Panc1 (cell line): ENCODE results near the gene C17orf67. TPM values are rescaled to one million over a fixed set of nuclear protein-coding genes. Genes with fewer than 3 reads are reported as not detected.

ENCODE experiments used
- ATAC-seq: fragments of 200-7000 bp; cut with Tn5 transposase; 2 replicates; pipeline ENCODE4 v1.9.1; 2020; ENCODE audit warnings: mild to moderate bottlenecking, moderate library complexity
- BruUV-seq: library from RNA; stranded (reverse); fragments of 400-500 nt; replicated peaks from 2 replicates; lab custom pipeline; 2021; lab: Mats Ljungman, UMichigan
- CTCF ChIA-PET: fragments of 300-600 bp; sonication (Branson Sonifier 250); formaldehyde crosslinking; loops from one replicate; lab custom pipeline; 2022; ENCODE audit warnings: antibody characterized with exemption; lab: Charles Lee
- POLR2A ChIA-PET: fragments of 300-600 bp; sonication (Branson Sonifier 250); formaldehyde crosslinking; loops from one replicate; lab custom pipeline; 2022; ENCODE audit warnings: antibody characterized with exemption; lab: Charles Lee
- DNase-seq: peaks from one replicate; pipeline ENCODE4 v3.0.0-alpha.2; 2010; ENCODE audit warnings: low read depth, low spot score
- H3K27ac ChIP-seq: 2 replicates; pipeline ENCODE4 v1.5.1; 2011; ENCODE audit warnings: mild to moderate bottlenecking, low read length, inconsistent platforms
- H3K27me3 ChIP-seq: fragments of 200-500 bp; sonication (Bioruptor generic); 2 replicates; pipeline ENCODE4 v1.6.0; 2014; ENCODE audit warnings: low read length, inconsistent platforms; ENCODE audit not compliant: control insufficient read depth, insufficient read depth
- H3K36me3 ChIP-seq: fragments of 200-500 bp; sonication (Bioruptor generic); 2 replicates; pipeline ENCODE4 v1.5.1; 2014; ENCODE audit warnings: inconsistent platforms, mild to moderate bottlenecking, low read length, moderate library complexity; ENCODE audit not compliant: control insufficient read depth, insufficient read depth
- H3K4me1 ChIP-seq: 2 replicates; pipeline ENCODE4 v1.5.1; 2011; ENCODE audit warnings: inconsistent platforms, mild to moderate bottlenecking, low read length, moderate library complexity; ENCODE audit not compliant: control insufficient read depth, insufficient read depth
- H3K4me3 ChIP-seq, 2 experiments: 2 replicates each; pipeline ENCODE4 v1.5.1; 2011 to 2012; ENCODE audit warnings: low read depth in 2 of 2, low read length in 2 of 2, mild to moderate bottlenecking in 2 of 2, inconsistent platforms in 1 of 2, moderate library complexity in 1 of 2
- H3K9me3 ChIP-seq: fragments of 200-500 bp; sonication (Bioruptor generic); 2 replicates; pipeline ENCODE4 v1.5.1; 2014; ENCODE audit warnings: low read depth, mild to moderate bottlenecking, inconsistent platforms, low read length, moderate library complexity; ENCODE audit not compliant: control insufficient read depth, insufficient read depth
- POLR2AphosphoS5 ChIP-seq: IDR thresholded peaks from 2 replicates; pipeline ENCODE4 v1.6.1; 2012; ENCODE audit warnings: mild to moderate bottlenecking, low read depth, low read length, moderate library complexity
- SIN3A ChIP-seq: IDR thresholded peaks from 2 replicates; pipeline ENCODE4 v1.6.1; 2012; ENCODE audit warnings: low read depth, mild to moderate bottlenecking, low read length, moderate library complexity, borderline replicate concordance; ENCODE audit not compliant: insufficient read depth
- TCF7L2 ChIP-seq: IDR thresholded peaks from 2 replicates; pipeline ENCODE4 v1.6.1; 2011; ENCODE audit warnings: mild to moderate bottlenecking, low read depth, low read length, inconsistent platforms
- in situ Hi-C: cut with HindIII; loops from 2 replicates; pipeline ENCODE4 v1.10.0; 2016; ENCODE audit warnings: low sequenced_read_pairs, low pct_unique_long_range_greater_than_20kb
- intact Hi-C: fragments of 100-400 bp; cut with micrococcal nuclease; formaldehyde crosslinking; loops from one replicate; pipeline ENCODE4 v1.10.0; 2022; ENCODE audit not compliant: unreplicated experiment
- total RNA-seq: library from RNA; stranded (reverse); gene quantifications from one replicate; pipeline ENCODE4 v1.2.1, GENCODE V29; 2021; ENCODE audit not compliant: unreplicated experiment
- TF ChIP-seq, protein P1 (sequence below), 2 experiments: IDR thresholded peaks; 2 replicates each; pipeline ENCODE4 v1.6.1; 2011 to 2012; ENCODE audit warnings: low read depth in 2 of 2, control low read depth in 1 of 2, low read length in 1 of 2, mild to moderate bottlenecking in 1 of 2, moderate library complexity in 1 of 2; ENCODE audit not compliant: insufficient read depth in 1 of 2
- TF ChIP-seq, protein P2 (sequence below): fragments of 450-650 bp; IDR thresholded peaks from 2 replicates; pipeline ENCODE4 v1.5.1; 2017; ENCODE audit warnings: mild to moderate bottlenecking

C17orf67 gene
- total RNA-seq, 1 experiment from 2014 or later: 3.4 TPM

GRCh38 chr17:56826611-56827414 is 6.9 kb downstream of the C17orf67 start:
- ChIA-PET POLR2A (no interaction called here), CTCF (no interaction called here)
- no peak for ATAC-seq
- Histone ChIP-seq H3K27ac (no peak overlapping the region), H3K27me3 (no peaks in the 10 kb centered on the region), H3K4me1 (no peaks in the 10 kb centered on the region), H3K9me3 (no peaks in the 10 kb centered on the region), H3K36me3 (no peaks in the 10 kb centered on the region), H3K4me3 (no peak overlapping the region)
- intact Hi-C loops (no loop called here), in situ Hi-C loops (no loop called here)
- no TSS peak for BruUV-seq
- DNase-seq: no peak
- TF ChIP-seq, protein P1, sequence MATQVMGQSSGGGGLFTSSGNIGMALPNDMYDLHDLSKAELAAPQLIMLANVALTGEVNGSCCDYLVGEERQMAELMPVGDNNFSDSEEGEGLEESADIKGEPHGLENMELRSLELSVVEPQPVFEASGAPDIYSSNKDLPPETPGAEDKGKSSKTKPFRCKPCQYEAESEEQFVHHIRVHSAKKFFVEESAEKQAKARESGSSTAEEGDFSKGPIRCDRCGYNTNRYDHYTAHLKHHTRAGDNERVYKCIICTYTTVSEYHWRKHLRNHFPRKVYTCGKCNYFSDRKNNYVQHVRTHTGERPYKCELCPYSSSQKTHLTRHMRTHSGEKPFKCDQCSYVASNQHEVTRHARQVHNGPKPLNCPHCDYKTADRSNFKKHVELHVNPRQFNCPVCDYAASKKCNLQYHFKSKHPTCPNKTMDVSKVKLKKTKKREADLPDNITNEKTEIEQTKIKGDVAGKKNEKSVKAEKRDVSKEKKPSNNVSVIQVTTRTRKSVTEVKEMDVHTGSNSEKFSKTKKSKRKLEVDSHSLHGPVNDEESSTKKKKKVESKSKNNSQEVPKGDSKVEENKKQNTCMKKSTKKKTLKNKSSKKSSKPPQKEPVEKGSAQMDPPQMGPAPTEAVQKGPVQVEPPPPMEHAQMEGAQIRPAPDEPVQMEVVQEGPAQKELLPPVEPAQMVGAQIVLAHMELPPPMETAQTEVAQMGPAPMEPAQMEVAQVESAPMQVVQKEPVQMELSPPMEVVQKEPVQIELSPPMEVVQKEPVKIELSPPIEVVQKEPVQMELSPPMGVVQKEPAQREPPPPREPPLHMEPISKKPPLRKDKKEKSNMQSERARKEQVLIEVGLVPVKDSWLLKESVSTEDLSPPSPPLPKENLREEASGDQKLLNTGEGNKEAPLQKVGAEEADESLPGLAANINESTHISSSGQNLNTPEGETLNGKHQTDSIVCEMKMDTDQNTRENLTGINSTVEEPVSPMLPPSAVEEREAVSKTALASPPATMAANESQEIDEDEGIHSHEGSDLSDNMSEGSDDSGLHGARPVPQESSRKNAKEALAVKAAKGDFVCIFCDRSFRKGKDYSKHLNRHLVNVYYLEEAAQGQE (IDR thresholded peaks at IDR 0.05; ENCODE audit: insufficient read depth in 1 of 2, low read depth in 2 of 2, low read length in 1 of 2): no peak
- TF ChIP-seq POLR2AphosphoS5: no peak
- TF ChIP-seq TCF7L2: no peak
- TF ChIP-seq, protein P2, sequence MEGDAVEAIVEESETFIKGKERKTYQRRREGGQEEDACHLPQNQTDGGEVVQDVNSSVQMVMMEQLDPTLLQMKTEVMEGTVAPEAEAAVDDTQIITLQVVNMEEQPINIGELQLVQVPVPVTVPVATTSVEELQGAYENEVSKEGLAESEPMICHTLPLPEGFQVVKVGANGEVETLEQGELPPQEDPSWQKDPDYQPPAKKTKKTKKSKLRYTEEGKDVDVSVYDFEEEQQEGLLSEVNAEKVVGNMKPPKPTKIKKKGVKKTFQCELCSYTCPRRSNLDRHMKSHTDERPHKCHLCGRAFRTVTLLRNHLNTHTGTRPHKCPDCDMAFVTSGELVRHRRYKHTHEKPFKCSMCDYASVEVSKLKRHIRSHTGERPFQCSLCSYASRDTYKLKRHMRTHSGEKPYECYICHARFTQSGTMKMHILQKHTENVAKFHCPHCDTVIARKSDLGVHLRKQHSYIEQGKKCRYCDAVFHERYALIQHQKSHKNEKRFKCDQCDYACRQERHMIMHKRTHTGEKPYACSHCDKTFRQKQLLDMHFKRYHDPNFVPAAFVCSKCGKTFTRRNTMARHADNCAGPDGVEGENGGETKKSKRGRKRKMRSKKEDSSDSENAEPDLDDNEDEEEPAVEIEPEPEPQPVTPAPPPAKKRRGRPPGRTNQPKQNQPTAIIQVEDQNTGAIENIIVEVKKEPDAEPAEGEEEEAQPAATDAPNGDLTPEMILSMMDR: no peak
- no peak for TF ChIP-seq SIN3A

DNA sequence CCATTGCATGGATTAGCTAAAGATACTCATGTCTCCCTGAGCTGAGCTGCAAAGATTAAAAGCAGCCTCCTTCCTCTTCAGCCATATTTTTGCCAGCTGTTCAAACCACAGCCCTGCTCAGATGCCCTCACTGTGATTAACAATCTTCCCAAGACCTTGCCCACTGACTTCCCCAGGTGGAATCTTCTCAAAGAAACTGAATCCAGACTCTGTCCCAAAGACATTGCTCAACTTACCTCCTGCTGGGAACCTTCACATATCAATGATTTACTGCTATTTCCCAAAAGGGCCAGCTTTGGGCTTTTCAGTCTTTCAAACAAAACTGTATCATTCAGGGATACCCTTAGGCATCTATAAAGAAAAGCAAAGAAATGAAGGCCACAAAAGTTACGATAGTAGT is 9.2 kb downstream of the C17orf67 start:
- POLR2A ChIA-PET: no interaction called here
- TF ChIP-seq, protein P1 (IDR thresholded peaks at IDR 0.05; ENCODE audit: insufficient read depth in 1 of 2, low read depth in 2 of 2, low read length in 1 of 2): no peak
- TF ChIP-seq, protein P2: no peak
- TF ChIP-seq POLR2AphosphoS5 (no peak), TCF7L2 (no peak), SIN3A (no peak)

More for the DNA sequence above, 9.2 kb downstream of the C17orf67 start:
- intact Hi-C loops: no loop called here
- no peaks in the 10 kb centered on the region for H3K27me3 ChIP-seq
- ATAC-seq (no peak), DNase-seq (no peak)
- H3K9me3 ChIP-seq: no peaks in the 10 kb centered on the region
- no peak overlapping the region for H3K27ac ChIP-seq
- no peaks in the 10 kb centered on the region for H3K36me3 ChIP-seq
- 0 out of 2 replicates have a peak, but pooled peaks cover 3% of the 10 kb centered on the region for H3K4me1 ChIP-seq
- H3K4me3 ChIP-seq: no peak overlapping the region
- in situ Hi-C loops: no loop called here
- CTCF ChIA-PET: interaction anchor here (0.6 kb wide), 1 partner anchor 128 kb away, joined by 8 read pairs; no protein-coding TSS in a partner anchor
- no TSS peak for BruUV-seq
